Tibial nerve (tissue), 4 donors: Measurements from ENCODE around the gene MARS1.

ENCODE experiments used
- CTCF ChIP-seq, 5 experiments: fragments of 200-600 bp in 3 of 5; fragments of 450-650 bp in 2 of 5; sonication (generic) in 3 of 5; IDR thresholded peaks; one replicate each; pipeline ENCODE4 v1.5.1; 2016 to 2019; ENCODE audit warnings: antibody characterized with exemption in 5 of 5, mild to moderate bottlenecking in 3 of 5, moderate library complexity in 2 of 5
- EP300 ChIP-seq, 2 donors: sonication (generic); formaldehyde crosslinking; IDR thresholded peaks; one replicate each; pipeline ENCODE4 v1.6.1; 2017; ENCODE audit warnings: antibody characterized with exemption in 2 of 2, mild to moderate bottlenecking in 1 of 2

GRCh38 chr12:57551637-57552305 lies 63.9 kb downstream of the MARS1 start:
- no peak for TF ChIP-seq CTCF (IDR thresholded peaks at IDR 0.05)
- TF ChIP-seq EP300 (IDR thresholded peaks at IDR 0.05), result no peak
